DND-41 (cell line): ENCODE results near the gene RNF183.

Experiments used
- CTCF ChIP-seq: IDR thresholded peaks from 2 replicates; pipeline ENCODE4 v1.5.1; 2012; ENCODE audit warnings: borderline replicate concordance, low read length, moderate library complexity, mild to moderate bottlenecking; ENCODE audit not compliant: poor library complexity, severe bottlenecking; ENCODE audit errors: extremely low read depth
- EZH2 ChIP-seq: IDR thresholded peaks from 3 replicates; pipeline ENCODE4 v1.6.1; 2012; ENCODE audit warnings: borderline replicate concordance, low read depth, mild to moderate bottlenecking, moderate library complexity, low read length, inconsistent platforms; ENCODE audit not compliant: severe bottlenecking

DNA sequence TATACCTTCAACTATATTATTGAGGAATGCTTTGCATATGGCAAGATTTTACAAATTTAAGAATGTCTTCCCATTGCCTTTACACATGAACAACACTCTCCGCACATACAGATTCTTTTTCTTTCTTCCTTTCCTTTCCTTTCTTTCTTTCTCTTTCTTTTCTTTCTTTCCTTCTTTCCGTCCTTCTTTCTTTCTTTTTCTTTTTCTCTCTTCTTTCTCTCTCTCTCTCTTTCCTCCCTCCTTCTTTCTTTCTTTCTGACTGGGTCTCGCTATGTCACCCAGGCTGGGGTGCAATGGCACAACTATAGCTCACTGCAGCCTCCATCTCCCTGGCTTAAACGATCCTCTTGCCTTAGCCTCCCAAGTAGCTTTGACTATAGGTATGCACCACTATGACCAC is 23.1 kb upstream of the RNF183 start:
- no peak for TF ChIP-seq CTCF
- no peak for TF ChIP-seq EZH2
